GM12873 (cell line): ENCODE data around the gene NDST1.

Experiments
- CTCF ChIP-seq: IDR thresholded peaks from 2 replicates; pipeline ENCODE4 v1.5.1; 2012; ENCODE audit warnings: low read depth, mild to moderate bottlenecking, moderate library complexity, low read length, control low read depth; ENCODE audit not compliant: insufficient read depth; ENCODE audit errors: missing control alignments

NDST1 gene

GRCh38 chr5:150516011-150516410 is 8.1 kb downstream of the NDST1 start:
- TF ChIP-seq CTCF = no peak

- no peak for TF ChIP-seq CTCF
Observed at GRCh38 chr5:150517272-150518152, 9.6 kb downstream of the NDST1 start.

GRCh38 chr5:150519560-150519945 is 11.6 kb downstream of the NDST1 start:
- TF ChIP-seq CTCF = no peak

- no peak for TF ChIP-seq CTCF
Observed at GRCh38 chr5:150519978-150520377, 12.0 kb downstream of the NDST1 start.

- no peak for TF ChIP-seq CTCF
Observed at GRCh38 chr5:150520747-150521521, 13.0 kb downstream of the NDST1 start.

- TF ChIP-seq CTCF = no peak
Observed at GRCh38 chr5:150521522-150521817, 13.5 kb downstream of the NDST1 start.

GRCh38 chr5:150521939-150522503 is 14.1 kb downstream of the NDST1 start:
- TF ChIP-seq CTCF = no peak
